ENCODE measurements around the gene FCAMR. TPM values are rescaled to one million over a fixed set of nuclear protein-coding genes. Genes with fewer than 3 reads are reported as not detected.

FCAMR gene
- total and polyA plus RNA-seq, 2 of the 4 experiments (the other 2 are of a cell fraction), result not detected

- no peak overlapping the region for H4K5ac ChIP-seq (ENCODE audit: low read depth, low read length)
- no peak for TF ChIP-seq MXI1 (IDR thresholded peaks at IDR 0.05; ENCODE audit: borderline replicate concordance, low read depth, low read length)
- no peak for TF ChIP-seq USF2 (IDR thresholded peaks at IDR 0.05; ENCODE audit: low read depth, low read length)
- TF ChIP-seq NFE2L2 (IDR thresholded peaks at IDR 0.05; ENCODE audit: low read depth, low read length), result no peak
- no peak overlapping the region for H2BK120ac ChIP-seq (ENCODE audit: low read depth, low read length)
- H3K18ac ChIP-seq (ENCODE audit: low read depth, low read length), result no peak overlapping the region
- no peak overlapping the region for H3K4me2 ChIP-seq (ENCODE audit: low read depth, low read length)
- H4K8ac ChIP-seq (ENCODE audit: low read depth in 2 of 2, low read length in 2 of 2), result no peak overlapping the region
- no CpG with 5 or more reads among the region's 2 CpGs for WGBS, 2 experiments (ENCODE audit: extremely low coverage in 2 of 2, insufficient read length in 1 of 2)
- H3K9ac ChIP-seq (ENCODE audit: low read depth, low read length), result no peak overlapping the region
- H4K91ac ChIP-seq (ENCODE audit: insufficient read depth, low read depth, low read length), result no peak overlapping the region
- H3K9me3 ChIP-seq (ENCODE audit: control insufficient read depth, insufficient read depth, low read length), result no peaks in the 10 kb centered on the region
- intact Hi-C loops (cut with micrococcal nuclease) (no loop called here), dilution Hi-C loops (cut with HindIII; ENCODE audit: low sequenced_read_pairs, unreplicated experiment) (no loop called here), in situ Hi-C loops (cut with MboI; ENCODE audit: low sequenced_read_pairs) (no loop called here)
- BruUV-seq (replicated peaks), result no TSS peak
- H3K56ac ChIP-seq (ENCODE audit: extremely low read depth, insufficient read depth, low read length), result no peak overlapping the region
- no peak overlapping the region for H3K4me3 ChIP-seq (ENCODE audit: insufficient read depth, low read depth, low read length)
- H2AFZ ChIP-seq (replicated peaks; ENCODE audit: low read length, poor library complexity), result no peak overlapping the region
- H2BK15ac ChIP-seq (ENCODE audit: low read depth, low read length), result no peak overlapping the region
- H3K79me1 ChIP-seq (ENCODE audit: low read depth in 1 of 2, low read length in 2 of 2), result no peaks in the 10 kb centered on the region
- ATAC-seq (ENCODE audit: low read depth) (no peak), DNase-seq (no peak)
- no peaks in the 10 kb centered on the region for H3K36me3 ChIP-seq (ENCODE audit: control insufficient read depth, insufficient read depth, low read length)
- no peaks in the 10 kb centered on the region; the same call in 1 of the 2 replicates for H3K9me1 ChIP-seq (ENCODE audit: insufficient read depth, low read length)
- H2BK20ac ChIP-seq (ENCODE audit: low read depth, low read length), result no peak overlapping the region
- no peak overlapping the region for H3K4ac ChIP-seq (ENCODE audit: low read depth, low read length)
- no peaks in the 10 kb centered on the region for H4K20me1 ChIP-seq (ENCODE audit: insufficient read depth, low read length)
- CTCF ChIA-PET, result no interaction called here
- H3K23ac ChIP-seq (ENCODE audit: low read depth, low read length), result no peak overlapping the region
- POLR2A ChIA-PET (ENCODE audit: unreplicated experiment), result no interaction called here
- no peak overlapping the region for H2AK9ac ChIP-seq (replicated peaks; ENCODE audit: low read depth, low read length, poor library complexity)
- no peak overlapping the region for H3K14ac ChIP-seq (replicated peaks; ENCODE audit: low read depth, low read length)
- no peak overlapping the region for H2BK5ac ChIP-seq (ENCODE audit: low read depth, low read length, poor library complexity, severe bottlenecking)
- no peak overlapping the region for H2AK5ac ChIP-seq (ENCODE audit: low read depth, low read length)
- peaks cover 57% of the 10 kb centered on the region for H3K27me3 ChIP-seq (ENCODE audit: control insufficient read depth, insufficient read depth, low read length)
- no peak overlapping the region for H3K27ac ChIP-seq (ENCODE audit: insufficient read depth, low read length)
- H3K4me1 ChIP-seq (ENCODE audit: control insufficient read depth, insufficient read depth, low read length), result no peaks in the 10 kb centered on the region
These were observed 12.1 kb downstream of the FCAMR start for GRCh38 chr1:206958144-206958543.

Data from IMR-90 (cell line).